Neural progenitor cell (in vitro differentiated cells): Measurements from ENCODE around the gene ARID5A. TPM values are rescaled to one million over a fixed set of nuclear protein-coding genes. Genes with fewer than 3 reads are reported as not detected.

Experiments
- DNase-seq: peaks from one replicate; pipeline ENCODE4 v3.0.0-alpha.2; 2016; ENCODE audit warnings: low spot score
- H2AFZ ChIP-seq: fragments of 200-600 bp; sonication (generic); replicated peaks from 2 replicates; pipeline ENCODE4 v1.6.1; 2016; ENCODE audit warnings: antibody characterized with exemption
- H3F3A ChIP-seq: fragments of 200-600 bp; sonication (generic); 2 replicates; pipeline ENCODE4 v1.6.1; 2016; ENCODE audit warnings: antibody characterized with exemption, low read depth
- H3K27ac ChIP-seq: fragments of 200-600 bp; sonication (generic); 2 replicates; pipeline ENCODE4 v1.5.1; 2016; ENCODE audit warnings: mild to moderate bottlenecking
- H3K27me3 ChIP-seq: fragments of 200-600 bp; sonication (generic); 2 replicates; pipeline ENCODE4 v1.6.1; 2016; ENCODE audit warnings: mild to moderate bottlenecking, moderate library complexity
- H3K36me3 ChIP-seq: fragments of 200-600 bp; sonication (generic); 2 replicates; pipeline ENCODE4 v1.5.1; 2016
- H3K4me1 ChIP-seq: fragments of 200-600 bp; sonication (generic); 2 replicates; pipeline ENCODE4 v1.6.1; 2016; ENCODE audit warnings: mixed run types
- H3K4me2 ChIP-seq: fragments of 200-600 bp; sonication (generic); 2 replicates; pipeline ENCODE4 v1.6.1; 2016
- H3K4me3 ChIP-seq: fragments of 200-600 bp; sonication (generic); 2 replicates; pipeline ENCODE4 v1.5.1; 2016
- H3K79me2 ChIP-seq: fragments of 200-600 bp; sonication (generic); 2 replicates; pipeline ENCODE4 v1.6.1; 2016; ENCODE audit warnings: low read depth
- H3K9ac ChIP-seq: fragments of 200-600 bp; sonication (generic); 2 replicates; pipeline ENCODE4 v1.6.1; 2016
- H3K9me3 ChIP-seq: fragments of 200-600 bp; sonication (generic); 2 replicates; pipeline ENCODE4 v1.5.1; 2016; ENCODE audit warnings: low read depth
- H4K20me1 ChIP-seq: fragments of 200-600 bp; sonication (generic); 2 replicates; pipeline ENCODE4 v1.6.1; 2016; ENCODE audit warnings: low read depth
- H3K27ac Mint-ChIP-seq: 3 replicates; pipeline ENCODE4 v1.8.0; 2021; ENCODE audit warnings: mixed read lengths
- H3K27me3 Mint-ChIP-seq: 2 replicates; pipeline ENCODE4 v1.8.0; 2022; ENCODE audit warnings: low read depth, mild to moderate bottlenecking, inconsistent platforms, moderate library complexity, mixed read lengths; ENCODE audit not compliant: insufficient read depth
- H3K36me3 Mint-ChIP-seq: 3 replicates; pipeline ENCODE4 v1.8.0; 2021; ENCODE audit warnings: mixed read lengths
- H3K4me1 Mint-ChIP-seq: 3 replicates; pipeline ENCODE4 v1.8.0; 2021; ENCODE audit warnings: mixed read lengths
- H3K4me3 Mint-ChIP-seq: 3 replicates; pipeline ENCODE4 v1.8.0; 2021; ENCODE audit warnings: mild to moderate bottlenecking, moderate library complexity, mixed read lengths
- H3K9me3 Mint-ChIP-seq: 3 replicates; pipeline ENCODE4 v1.8.0; 2020; ENCODE audit warnings: mixed read lengths
- CTCF ChIP-seq: fragments of 200-600 bp; sonication (generic); IDR thresholded peaks from 2 replicates; pipeline ENCODE4 v1.5.1; 2017; ENCODE audit warnings: antibody characterized with exemption, mild to moderate bottlenecking
- EZH2 ChIP-seq: fragments of 200-600 bp; sonication (generic); IDR thresholded peaks from 2 replicates; pipeline ENCODE4 v1.6.1; 2017; ENCODE audit warnings: antibody characterized with exemption, mild to moderate bottlenecking, moderate library complexity
- EZH2phosphoT487 ChIP-seq: fragments of 200-600 bp; sonication (generic); IDR thresholded peaks from 2 replicates; pipeline ENCODE4 v1.6.1; 2017; ENCODE audit warnings: antibody characterized with exemption
- total RNA-seq: library from RNA; depleted of rRNA; stranded (reverse); fragments of >200 nt; gene quantifications from 2 replicates; pipeline ENCODE4 v1.2.3, GENCODE V29; 2015; ENCODE audit warnings: low replicate concordance

The ARID5A gene
- total RNA-seq, 1 donor from 2014 or later, result 0.75 TPM

- H3K9ac ChIP-seq, result no peak overlapping the region
- no peaks in the 10 kb centered on the region for H3K36me3 ChIP-seq
- H3K4me1 ChIP-seq, result peaks cover 9% of the 10 kb centered on the region
- no peak for TF ChIP-seq EZH2
- no peak for TF ChIP-seq EZH2phosphoT487
- no peak for TF ChIP-seq CTCF
- no peak overlapping the region for H3K4me2 ChIP-seq
- H3F3A ChIP-seq, result no peaks in the 10 kb centered on the region
- Mint-ChIP-seq H3K4me3 (no peak overlapping the region), H3K4me1 (peaks cover 34% of the 10 kb centered on the region), H3K27ac (no peak overlapping the region), H3K9me3 (no peaks in the 10 kb centered on the region), H3K36me3 (no peaks in the 10 kb centered on the region), H3K27me3 (peaks cover 8% of the 10 kb centered on the region)
- H3K4me3 ChIP-seq, result no peak overlapping the region
- no peaks in the 10 kb centered on the region for H3K79me2 ChIP-seq
- no peak overlapping the region for H3K27ac ChIP-seq
- H2AFZ ChIP-seq, result no peak overlapping the region
- DNase-seq, result no peak
- peaks cover 66% of the 10 kb centered on the region for H3K27me3 ChIP-seq
- H4K20me1 ChIP-seq, result no peaks in the 10 kb centered on the region
- no peaks in the 10 kb centered on the region for H3K9me3 ChIP-seq
Observed at GRCh38 chr2:96530144-96530430, 6.5 kb upstream of the ARID5A start.

GRCh38 chr2:96530474-96531357 lies 5.8 kb upstream of the ARID5A start:
- Mint-ChIP-seq H3K9me3 (no peaks in the 10 kb centered on the region), H3K27ac (no peak overlapping the region), H3K27me3 (peaks cover 9% of the 10 kb centered on the region), H3K4me1 (peaks cover 34% of the 10 kb centered on the region), H3K4me3 (no peak overlapping the region), H3K36me3 (no peaks in the 10 kb centered on the region)
- Histone ChIP-seq H3K4me1 (peaks cover 9% of the 10 kb centered on the region), H3K9me3 (no peaks in the 10 kb centered on the region), H3K4me3 (no peak overlapping the region), H4K20me1 (no peaks in the 10 kb centered on the region), H2AFZ (no peak overlapping the region), H3K27ac (no peak overlapping the region), H3K79me2 (no peaks in the 10 kb centered on the region), H3K9ac (no peak overlapping the region), H3K4me2 (no peak overlapping the region), H3K27me3 (peaks cover 60% of the 10 kb centered on the region), H3K36me3 (no peaks in the 10 kb centered on the region), H3F3A (no peaks in the 10 kb centered on the region)
- TF ChIP-seq EZH2phosphoT487 (no peak), EZH2 (no peak), CTCF (no peak)
- no peak for DNase-seq

GRCh38 chr2:96531366-96531765 lies 5.2 kb upstream of the ARID5A start:
- Histone ChIP-seq H3K9ac (no peak overlapping the region), H3K9me3 (no peaks in the 10 kb centered on the region), H3K36me3 (no peaks in the 10 kb centered on the region), H3K4me3 (peak overlapping the region; percentile 38), H3K27me3 (peaks cover 53% of the 10 kb centered on the region), H3K4me1 (peaks cover 9% of the 10 kb centered on the region), H3F3A (no peaks in the 10 kb centered on the region), H3K79me2 (no peaks in the 10 kb centered on the region), H4K20me1 (no peaks in the 10 kb centered on the region), H3K27ac (no peak overlapping the region), H3K4me2 (peak overlapping the region; percentile 70), H2AFZ (no peak overlapping the region)
- H3K4me1 Mint-ChIP-seq, result peaks cover 34% of the 10 kb centered on the region
- H3K9me3 Mint-ChIP-seq, result no peaks in the 10 kb centered on the region
- peak overlapping the region; percentile 88 for H3K27ac Mint-ChIP-seq
- no peaks in the 10 kb centered on the region for H3K36me3 Mint-ChIP-seq
- no peak for DNase-seq
- peak overlapping the region; percentile 18 for H3K4me3 Mint-ChIP-seq
- TF ChIP-seq EZH2phosphoT487 (no peak), EZH2 (no peak), CTCF (no peak)
- peaks cover 10% of the 10 kb centered on the region for H3K27me3 Mint-ChIP-seq
